GM18858 (cell line): Measurements from ENCODE around the gene NTMT1.

Source experiments
- ATAC-seq: cut with Tn5 transposase; IDR thresholded peaks from one replicate; pipeline ENCODE4 v1.9.1; 2021; ENCODE audit not compliant: unreplicated experiment

NTMT1 gene

GRCh38 chr9:129596541-129597331, 29.2 kb upstream of the NTMT1 start:
- no peak for ATAC-seq

GRCh38 chr9:129597355-129598088, 28.4 kb upstream of the NTMT1 start:
- ATAC-seq, result no peak

DNA sequence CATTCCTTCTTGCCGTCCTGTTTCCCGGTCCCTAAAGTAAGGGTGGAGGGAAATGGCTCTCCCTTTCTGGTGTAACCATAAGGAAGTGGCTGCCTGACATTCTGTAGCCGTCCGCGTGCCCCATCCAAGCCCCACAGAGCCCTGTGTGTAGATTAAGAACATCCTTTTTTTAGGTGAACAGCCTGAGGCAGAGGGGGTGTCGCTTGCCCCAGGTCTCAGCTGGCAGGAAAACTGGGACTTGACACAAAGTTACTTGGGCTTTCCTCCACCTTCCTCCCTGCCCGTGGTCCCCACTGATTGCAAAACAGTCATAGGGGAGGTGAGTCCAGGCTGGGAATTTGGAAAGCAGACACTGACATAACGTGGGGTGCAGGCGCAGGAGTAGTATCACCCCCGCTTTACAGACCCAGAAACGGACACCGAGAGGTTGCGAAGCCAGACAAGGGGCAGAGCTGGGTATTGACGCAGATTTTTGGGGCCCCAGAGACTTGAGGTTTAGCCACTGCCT, 27.8 kb upstream of the NTMT1 start:
- no peak for ATAC-seq

GRCh38 chr9:129601082-129601674, 24.8 kb upstream of the NTMT1 start:
- no peak for ATAC-seq

GRCh38 chr9:129602598-129603415, 23.2 kb upstream of the NTMT1 start:
- no peak for ATAC-seq

DNA sequence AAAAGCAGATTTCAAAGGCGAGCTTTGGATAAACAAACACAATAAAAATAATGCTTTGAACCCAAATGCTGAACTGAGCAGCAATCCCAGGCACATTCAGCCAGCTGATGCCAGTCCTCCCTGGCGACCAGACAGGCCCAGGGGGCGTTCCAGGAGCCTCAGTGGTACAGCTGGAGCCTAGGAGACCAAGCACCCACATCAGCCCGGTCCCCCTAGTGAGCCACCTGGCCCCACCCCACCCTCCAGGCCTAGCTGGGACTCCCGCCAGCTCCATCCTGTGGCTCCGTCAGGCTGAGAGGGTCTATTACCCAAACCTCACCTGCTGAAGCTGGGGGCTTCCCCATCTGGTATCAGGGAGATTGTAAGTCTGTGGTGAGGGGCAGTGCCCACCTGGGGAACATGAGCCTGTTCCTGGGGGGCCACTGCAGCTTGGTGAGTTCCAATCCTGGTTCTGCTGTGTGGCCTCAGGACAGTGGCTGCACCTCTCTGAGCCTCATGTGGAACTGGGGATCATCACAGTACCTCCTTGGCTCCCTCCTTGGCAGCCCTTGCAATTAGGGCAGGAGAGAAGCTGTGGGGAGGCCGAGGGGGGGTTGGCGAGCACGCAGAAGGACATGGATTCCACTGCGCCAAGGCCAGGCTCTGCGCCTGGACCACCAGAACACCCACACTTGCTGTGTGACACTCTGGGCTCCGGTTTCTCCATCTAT, 21.8 kb upstream of the NTMT1 start:
- ATAC-seq, result no peak

DNA sequence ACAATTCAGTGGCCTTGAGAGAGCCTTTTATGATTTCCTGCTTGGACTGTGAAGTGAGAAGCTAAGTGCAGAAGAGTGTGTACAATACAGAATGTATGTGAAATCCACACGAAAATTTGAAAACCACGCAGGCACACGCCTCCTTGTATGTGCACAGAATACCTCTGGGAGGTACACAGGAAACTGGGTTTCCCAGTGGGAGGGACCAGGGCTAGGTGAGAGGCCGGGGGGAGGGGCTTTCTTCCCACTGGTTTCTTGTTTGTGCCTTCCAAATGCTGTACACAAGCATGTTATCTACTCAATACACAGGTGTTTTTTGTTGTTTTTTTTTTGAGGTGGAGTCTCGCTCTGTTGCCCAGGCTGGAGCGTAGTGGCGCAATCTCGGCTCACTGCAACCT, 21.2 kb upstream of the NTMT1 start:
- no peak for ATAC-seq

DNA sequence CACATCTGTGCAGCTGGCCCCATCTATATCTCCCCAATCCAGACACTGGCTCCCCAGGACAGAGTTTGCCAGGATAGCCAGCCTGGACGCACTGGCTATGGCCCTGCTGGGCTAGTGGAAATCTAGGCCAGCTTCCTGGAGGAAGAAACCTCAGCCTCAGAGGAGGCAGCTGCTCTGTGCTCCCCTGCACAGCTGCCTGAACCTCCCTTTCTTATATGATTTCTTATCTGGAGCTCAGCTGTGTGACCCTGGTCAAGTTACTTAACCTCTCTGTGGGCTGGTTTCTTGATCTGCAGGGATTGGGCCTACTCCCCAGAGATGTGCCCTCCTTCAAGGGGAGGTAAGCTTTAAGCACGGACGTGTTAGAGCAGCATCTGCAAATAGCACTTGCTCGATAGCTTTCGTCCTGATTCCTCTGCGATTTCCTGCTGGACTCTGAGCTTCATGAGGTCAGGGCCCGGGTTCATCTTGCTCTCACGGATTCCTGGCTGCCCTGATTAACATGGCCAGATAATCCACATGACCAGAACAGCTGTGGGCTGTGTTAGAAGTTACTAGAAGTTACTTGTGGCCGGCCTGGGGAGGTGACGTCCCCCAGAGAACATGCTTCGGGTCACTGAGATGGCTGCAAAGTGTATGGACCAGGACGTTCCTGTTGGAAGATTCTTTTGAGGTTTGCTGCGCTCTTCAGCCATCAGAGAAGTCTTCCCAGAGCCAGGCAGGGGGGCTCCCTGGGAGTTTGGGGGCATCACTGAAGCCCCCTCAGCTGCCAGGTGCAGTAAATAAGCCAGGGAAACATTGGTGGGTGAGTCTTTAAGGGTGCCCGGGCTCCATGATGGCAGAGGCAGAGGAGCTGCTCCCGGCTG, 19.6 kb upstream of the NTMT1 start:
- ATAC-seq, result no peak

- ATAC-seq, result no peak
These were observed 19.0 kb upstream of the NTMT1 start for GRCh38 chr9:129607027-129607387.

DNA sequence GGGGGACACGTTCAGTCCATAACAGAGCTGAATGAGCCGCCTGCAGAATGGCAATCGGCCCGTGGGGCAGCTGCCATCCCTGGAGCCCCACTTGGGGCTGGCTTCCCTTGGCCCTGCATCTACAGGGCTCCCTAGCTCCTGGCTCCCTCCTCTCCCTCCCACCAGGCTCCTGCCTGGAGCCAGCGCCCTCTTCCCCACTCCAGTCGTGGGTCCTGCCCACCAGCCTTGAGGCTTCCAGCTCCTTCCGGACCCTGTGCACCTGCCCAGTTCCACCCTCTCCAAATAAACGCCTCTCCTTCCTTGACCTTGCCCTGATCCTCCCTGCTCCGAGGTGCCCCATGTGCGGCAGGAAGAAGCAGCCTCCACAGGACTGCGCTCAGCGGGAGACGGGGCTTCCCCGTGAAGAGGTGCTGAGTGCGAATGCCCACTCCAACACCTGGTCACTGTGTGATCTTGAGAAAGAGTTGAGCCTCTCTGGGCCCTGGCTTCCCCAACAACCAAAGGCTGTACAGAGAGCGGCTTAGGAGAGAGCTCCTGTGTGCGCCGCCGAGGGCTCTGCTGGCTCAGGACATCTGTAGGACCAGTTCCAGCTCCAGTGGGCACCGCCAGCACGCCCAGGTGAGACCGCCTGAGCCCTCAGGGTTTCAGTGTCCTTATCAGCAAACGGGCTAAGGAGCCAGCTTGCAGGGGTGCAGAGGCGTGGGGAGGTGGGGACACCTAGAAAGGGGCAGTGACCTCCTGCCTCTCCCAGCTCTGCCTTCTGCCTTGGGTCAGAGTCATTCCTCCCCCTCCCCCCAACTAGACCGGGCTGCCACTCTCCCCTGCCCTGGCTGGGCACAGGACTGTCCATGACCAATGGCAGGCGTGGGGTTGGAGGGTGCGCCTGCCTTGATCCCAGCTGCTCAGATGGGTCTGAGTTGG, 17.1 kb upstream of the NTMT1 start:
- ATAC-seq, result no peak

DNA sequence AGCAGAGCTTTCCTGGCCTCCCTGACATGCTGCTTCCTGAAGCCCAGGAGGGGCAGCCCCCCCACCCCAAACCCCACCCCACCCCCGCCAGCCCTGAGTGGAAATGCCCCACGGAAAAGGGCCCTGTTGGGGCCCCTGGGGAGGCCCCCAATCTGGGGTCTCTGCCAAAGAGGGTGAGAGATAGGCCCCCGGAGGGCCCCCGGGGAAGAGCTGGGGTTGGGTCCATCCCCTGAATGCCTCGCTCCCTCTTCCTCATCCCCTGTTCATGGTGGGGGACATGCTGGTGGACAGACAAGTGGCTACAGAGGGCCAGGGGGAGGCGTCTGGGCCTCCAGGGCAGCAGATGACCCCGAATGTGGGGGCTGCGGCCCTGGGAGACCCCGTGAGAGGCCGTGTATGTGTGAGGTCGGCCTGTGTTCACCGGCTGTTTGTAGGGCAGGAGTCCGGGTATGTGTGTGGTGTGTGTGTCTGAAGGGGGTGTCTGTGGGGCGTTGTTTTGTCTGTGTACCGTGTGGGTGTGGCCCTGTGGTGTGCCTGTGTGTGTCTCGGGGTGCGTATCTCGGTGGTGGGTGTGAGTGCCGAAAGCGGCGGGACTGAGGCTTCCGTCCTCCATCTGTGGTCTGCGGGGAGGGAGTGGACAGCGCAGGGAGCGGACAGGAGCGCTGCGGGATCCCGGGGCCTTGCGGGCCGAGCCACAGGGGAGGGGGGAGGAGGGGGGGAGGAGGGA, 16.3 kb upstream of the NTMT1 start:
- no peak for ATAC-seq

- no peak for ATAC-seq
These were observed 15.8 kb upstream of the NTMT1 start for GRCh38 chr9:129610213-129610472.

DNA sequence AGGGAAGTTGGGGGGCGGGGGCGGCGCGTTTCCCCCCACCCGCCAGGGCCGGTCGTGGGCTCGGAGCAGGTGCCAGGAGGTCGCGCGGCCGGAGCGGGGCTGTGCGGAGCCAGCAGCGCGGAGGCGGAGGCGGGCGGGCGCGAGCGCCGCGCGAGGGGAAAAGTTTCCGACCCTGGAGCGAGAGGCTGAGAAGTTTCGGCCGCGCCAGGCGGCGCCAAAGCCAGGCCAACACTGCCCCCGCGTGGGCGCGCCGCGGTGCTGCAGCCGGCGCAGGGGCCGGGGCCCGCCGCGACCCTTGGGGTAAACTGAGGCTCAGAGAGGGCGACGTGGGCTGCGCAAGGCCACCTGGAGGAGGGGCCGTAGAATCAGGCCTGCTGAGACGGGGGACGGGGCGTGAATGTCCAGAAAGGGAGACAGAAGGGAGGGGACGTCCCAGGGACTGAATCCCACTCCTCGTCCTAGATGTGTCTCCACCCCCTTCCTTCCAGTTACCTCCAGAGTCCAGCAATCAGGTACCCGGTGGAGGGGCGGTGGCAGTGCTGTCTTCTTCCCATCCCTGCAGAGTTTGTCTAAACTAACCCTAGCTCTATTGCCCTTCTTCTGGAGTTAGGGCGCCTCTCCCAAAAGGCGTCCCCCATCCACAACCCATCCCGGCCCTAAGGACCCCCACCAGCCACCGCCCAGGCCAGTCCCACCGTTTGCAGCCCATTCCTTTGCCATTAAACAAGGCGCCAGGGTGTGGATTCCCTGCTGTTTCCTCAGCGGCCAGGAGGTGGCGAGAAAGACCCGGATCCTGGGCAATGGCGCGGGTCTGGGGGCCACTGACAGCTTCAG, 15.3 kb upstream of the NTMT1 start:
- no peak for ATAC-seq

- no peak for ATAC-seq
These were observed 14.6 kb upstream of the NTMT1 start for GRCh38 chr9:129611307-129611800.

DNA sequence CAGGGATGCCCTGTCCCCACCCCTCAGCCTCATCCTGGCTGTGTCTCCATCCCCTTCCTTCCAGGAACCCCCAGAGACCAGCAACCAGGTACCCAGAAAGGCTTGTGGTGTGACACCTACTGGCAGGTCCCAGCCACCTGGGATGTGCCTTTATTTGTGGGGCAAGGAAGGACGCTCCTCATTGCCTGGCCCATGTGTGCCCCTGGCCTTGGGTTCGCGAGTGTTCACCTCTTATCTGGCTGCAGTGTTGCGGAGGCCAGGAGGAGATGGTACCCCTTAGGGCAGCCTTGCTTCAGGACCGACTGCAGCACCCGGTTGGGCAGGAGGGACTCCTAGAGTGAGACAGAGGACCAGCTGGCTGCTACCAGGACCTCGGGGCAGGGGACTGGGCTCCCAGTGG, 13.8 kb upstream of the NTMT1 start:
- ATAC-seq, result no peak

GRCh38 chr9:129612815-129613519, 13.0 kb upstream of the NTMT1 start:
- ATAC-seq, result no peak
